PC-9 (cell line): ENCODE measurements around the gene GP2.

ENCODE experiments used
- EZH2 ChIP-seq: fragments of 200-600 bp; sonication (generic); IDR thresholded peaks from 2 replicates; pipeline ENCODE4 v1.8.0; 2017; ENCODE audit warnings: antibody characterized with exemption, low read depth
- TF ChIP-seq, protein P1 (sequence below): fragments of 200-600 bp; sonication (generic); conservative IDR thresholded peaks from 2 replicates; pipeline ENCODE4 v1.6.1; 2017; ENCODE audit warnings: mixed run types, antibody characterized with exemption, mild to moderate bottlenecking, moderate library complexity

- TF ChIP-seq, protein P1, sequence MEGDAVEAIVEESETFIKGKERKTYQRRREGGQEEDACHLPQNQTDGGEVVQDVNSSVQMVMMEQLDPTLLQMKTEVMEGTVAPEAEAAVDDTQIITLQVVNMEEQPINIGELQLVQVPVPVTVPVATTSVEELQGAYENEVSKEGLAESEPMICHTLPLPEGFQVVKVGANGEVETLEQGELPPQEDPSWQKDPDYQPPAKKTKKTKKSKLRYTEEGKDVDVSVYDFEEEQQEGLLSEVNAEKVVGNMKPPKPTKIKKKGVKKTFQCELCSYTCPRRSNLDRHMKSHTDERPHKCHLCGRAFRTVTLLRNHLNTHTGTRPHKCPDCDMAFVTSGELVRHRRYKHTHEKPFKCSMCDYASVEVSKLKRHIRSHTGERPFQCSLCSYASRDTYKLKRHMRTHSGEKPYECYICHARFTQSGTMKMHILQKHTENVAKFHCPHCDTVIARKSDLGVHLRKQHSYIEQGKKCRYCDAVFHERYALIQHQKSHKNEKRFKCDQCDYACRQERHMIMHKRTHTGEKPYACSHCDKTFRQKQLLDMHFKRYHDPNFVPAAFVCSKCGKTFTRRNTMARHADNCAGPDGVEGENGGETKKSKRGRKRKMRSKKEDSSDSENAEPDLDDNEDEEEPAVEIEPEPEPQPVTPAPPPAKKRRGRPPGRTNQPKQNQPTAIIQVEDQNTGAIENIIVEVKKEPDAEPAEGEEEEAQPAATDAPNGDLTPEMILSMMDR, result no peak
- no peak for TF ChIP-seq EZH2
Observed at GRCh38 chr16:20301840-20302239, 25.5 kb downstream of the GP2 start.
